Superior temporal gyrus (tissue), 1 donor: Measurements from ENCODE around the gene ACP3.
"Not testable (repeated sequence)": the region's sequence is repeated elsewhere in the genome, so short reads cannot be mapped to it uniquely, and the experiment has no call there.

Experiments used
- DNase-seq: peaks from one replicate; pipeline ENCODE4 v3.0.0-alpha.2; 2016; ENCODE audit errors: extremely low spot score

The ACP3 gene

GRCh38 chr3:132317229-132317948 is at the start of gene ACP3:
Gene ACP3, plus strand, starts transcription at chr3:132317407. Its CDS starts 50 bp downstream, at chr3:132317457.
- DNase-seq = no peak

GRCh38 chr3:132268956-132269355 is 48.3 kb upstream of the ACP3 start:
- no peak for DNase-seq

- DNase-seq = no peak
These were observed 44.2 kb upstream of the ACP3 start for GRCh38 chr3:132273036-132273435.

GRCh38 chr3:132276228-132276906 is 40.8 kb upstream of the ACP3 start:
- no peak for DNase-seq

DNA sequence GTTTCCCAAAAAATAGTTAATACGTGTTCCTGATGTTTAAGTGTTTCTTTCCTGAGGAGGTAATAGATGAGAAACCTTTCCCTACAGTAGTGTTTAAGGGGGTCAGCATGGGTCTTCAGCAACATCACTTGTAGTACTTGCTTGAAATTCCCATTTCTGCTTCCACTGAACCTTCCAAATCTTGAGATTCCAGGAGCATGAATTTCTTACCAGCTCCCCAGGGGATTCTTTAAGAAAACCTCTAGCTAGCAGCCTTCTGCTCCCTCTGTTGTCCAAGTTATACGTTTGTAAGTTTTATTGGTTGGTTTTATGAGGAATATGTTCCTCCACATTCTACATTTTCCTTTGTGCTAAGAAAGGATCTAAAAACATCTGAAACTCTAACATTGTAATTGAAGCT is 38.2 kb upstream of the ACP3 start:
- no peak for DNase-seq

- DNase-seq = no peak
These were observed 33.8 kb upstream of the ACP3 start for GRCh38 chr3:132283440-132283839.

GRCh38 chr3:132283916-132284405 is 33.2 kb upstream of the ACP3 start:
- no peak for DNase-seq

- no peak for DNase-seq
These were observed 32.2 kb upstream of the ACP3 start for GRCh38 chr3:132284781-132285619.

GRCh38 chr3:132285620-132285945 is 31.6 kb upstream of the ACP3 start:
- DNase-seq = no peak

- DNase-seq = no peak
These were observed 31.2 kb upstream of the ACP3 start for GRCh38 chr3:132286035-132286434.

GRCh38 chr3:132288357-132288756 is 28.9 kb upstream of the ACP3 start:
- DNase-seq = no peak

DNA sequence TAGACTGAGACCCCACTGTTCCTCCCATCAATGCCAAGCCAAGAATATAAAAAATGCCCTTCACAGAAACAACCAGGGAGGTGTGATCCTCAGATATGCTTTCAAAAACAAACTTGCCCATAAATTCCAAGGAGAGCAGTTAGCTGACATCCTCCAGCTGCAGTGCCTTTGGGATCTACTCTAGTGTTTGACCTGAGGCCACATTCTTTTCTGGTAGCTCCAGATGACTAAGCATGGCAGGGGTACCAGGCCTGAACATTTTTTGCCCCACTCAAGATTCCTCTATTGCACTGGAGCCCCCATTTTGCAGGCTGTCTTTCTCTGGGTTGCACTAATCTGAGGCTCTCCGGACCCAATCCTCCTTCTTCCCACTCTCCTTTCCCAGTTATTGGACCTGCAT is 27.9 kb upstream of the ACP3 start:
- DNase-seq = no peak

DNA sequence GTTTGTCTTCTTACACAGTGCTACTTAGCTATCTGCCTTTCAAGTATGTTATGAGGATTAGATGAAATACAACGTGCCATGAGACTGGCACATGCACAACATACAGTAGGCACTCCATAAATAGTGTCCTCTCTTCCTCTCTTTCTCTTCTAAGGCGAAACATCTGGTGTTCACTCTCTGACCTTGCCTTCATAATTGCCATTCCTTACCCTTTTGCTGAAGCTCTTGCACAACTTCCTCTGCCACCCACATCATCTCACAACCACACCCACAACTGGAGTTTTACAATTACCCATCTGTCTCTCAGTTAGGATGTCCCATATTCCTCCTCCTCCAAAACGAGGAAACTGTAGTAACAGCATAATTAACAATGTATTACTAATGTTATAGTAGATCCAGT is 26.4 kb upstream of the ACP3 start:
- DNase-seq = no peak

DNA sequence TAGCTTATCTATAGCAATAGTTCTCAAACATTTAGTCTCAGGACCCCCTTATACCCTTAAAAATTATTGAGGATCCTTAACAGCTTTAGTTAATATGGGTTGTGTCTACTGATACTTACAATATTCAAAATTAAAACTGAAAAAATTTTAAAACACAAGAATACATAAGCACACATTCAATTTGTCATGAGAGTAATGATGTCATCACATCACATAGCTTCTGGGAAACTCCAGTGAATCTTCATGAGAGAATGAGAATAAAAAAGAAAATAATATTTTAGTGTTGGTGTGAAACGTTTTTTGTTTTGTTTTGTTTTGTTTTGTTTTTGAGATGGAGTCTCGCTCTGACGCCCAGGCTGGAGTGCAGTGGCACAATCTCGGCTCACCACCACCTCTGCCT is 25.2 kb upstream of the ACP3 start:
- no peak for DNase-seq

GRCh38 chr3:132293251-132293650 is 24.0 kb upstream of the ACP3 start:
- no peak for DNase-seq

DNA sequence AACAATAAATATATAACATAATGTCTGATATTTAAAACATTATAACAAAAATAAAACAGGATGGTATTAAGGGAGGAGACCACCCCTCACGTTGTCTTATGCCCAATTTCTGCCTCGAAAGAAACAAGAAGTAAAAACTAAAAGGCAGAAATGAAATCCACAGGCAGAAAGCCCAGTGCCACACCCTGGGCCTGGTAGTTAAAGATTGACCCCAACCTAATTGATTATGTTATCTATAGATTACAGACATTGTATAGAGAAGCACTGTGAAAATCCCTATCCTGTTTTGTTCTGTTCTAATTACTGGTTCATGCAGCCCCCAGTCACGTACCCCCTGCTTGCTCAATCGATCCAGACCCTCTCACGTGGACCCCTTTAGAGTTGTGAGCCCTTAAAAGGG is 22.3 kb upstream of the ACP3 start:
- DNase-seq = no peak

DNA sequence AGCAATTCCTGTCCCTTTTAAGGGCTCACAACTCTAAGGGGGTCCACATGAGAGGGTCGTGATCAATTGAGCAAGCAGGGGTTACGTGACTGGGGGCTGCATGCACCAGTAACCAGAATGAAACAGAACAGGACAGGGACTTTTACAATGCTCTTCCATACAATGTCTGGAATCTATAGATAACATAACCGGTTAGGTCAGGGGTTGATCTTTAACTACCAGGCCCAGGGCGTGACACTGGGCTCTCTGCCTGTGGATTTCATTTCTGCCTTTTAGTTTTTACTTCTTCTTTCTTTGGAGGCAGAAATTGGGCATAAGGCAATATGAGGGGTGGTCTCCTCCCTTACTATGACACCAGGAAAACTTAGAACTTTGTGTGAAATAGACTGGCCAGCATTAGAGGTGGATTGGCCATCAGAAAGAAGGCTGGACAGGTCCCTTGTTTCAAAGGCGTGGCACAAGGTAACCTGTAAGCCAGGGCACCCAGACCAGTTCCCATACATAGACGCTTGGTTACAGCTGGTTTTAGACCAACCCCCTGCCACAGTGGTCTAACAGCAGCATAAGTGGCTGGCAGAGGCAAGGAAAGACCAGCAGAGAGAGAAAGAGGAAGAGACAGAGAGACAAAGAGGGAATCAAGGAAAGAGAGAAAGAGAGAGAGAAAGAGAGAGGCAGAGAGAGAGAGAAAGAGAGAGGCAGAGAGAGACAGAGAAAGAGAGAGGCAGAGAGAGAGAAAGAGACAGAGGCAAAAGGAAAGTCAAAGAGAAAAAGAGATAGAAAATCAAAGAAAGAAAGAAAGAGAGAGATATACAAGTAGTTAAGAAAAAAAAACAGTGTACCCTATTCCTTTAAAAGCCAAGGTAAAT is 13.6 kb upstream of the ACP3 start:
- not testable (repeated sequence) for DNase-seq

DNA sequence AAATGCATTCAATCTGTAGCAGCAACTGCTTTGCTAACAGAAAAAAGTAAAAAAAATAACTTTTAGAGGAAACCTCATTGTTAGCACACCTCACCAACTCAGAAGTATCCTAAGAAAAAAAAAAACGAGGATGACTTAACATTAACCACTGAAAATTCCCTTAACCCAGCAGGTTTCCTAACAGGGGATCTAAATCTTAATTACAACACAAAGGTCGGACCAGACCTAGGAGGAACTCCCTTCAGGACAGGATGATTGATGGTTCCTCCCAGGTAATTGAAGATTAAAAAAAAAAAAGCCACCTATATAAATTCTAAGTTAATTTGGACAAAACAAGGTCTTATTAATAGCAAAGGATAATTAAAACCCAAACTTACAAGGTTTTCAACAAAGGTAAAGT is 12.9 kb upstream of the ACP3 start:
- not testable (repeated sequence) for DNase-seq

GRCh38 chr3:132310057-132310456 is 7.2 kb upstream of the ACP3 start:
- not testable (repeated sequence) for DNase-seq

- no peak for DNase-seq
These were observed 5.9 kb upstream of the ACP3 start for GRCh38 chr3:132311316-132311715.

GRCh38 chr3:132311841-132312240 is 5.4 kb upstream of the ACP3 start:
- DNase-seq = no peak

DNA sequence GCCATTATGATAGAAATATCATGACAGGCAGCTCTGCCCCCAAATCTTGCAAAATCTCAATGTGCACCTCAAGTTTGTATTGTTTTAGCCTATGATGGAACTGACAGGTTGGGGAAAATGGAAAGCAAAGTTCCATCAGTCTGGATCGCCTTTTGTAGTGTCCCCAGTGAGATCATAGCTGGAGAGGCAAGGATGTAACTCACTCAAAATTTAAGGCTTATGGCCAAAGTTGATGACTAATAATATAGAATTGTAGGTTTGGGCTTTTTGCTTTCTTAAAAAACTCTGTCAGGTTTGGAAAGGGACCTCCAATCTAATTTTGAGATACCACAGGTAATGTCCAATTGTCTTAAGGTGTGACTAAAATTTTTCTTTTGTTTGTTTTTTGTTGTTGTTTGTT is 1.4 kb upstream of the ACP3 start:
- no peak for DNase-seq
